Body of pancreas (tissue), 4 donors: ENCODE data around the gene FAM169A. TPM values are rescaled to one million over a fixed set of nuclear protein-coding genes. Genes with fewer than 3 reads are reported as not detected.
"Not testable (repeated sequence)": the region's sequence is repeated elsewhere in the genome, so short reads cannot be mapped to it uniquely, and the experiment has no call there.

Source experiments
- ATAC-seq: fragments of 150-250 bp; one replicate; pipeline ENCODE4 v1.9.1; 2016
- DNase-seq, 4 donors: peaks; one replicate each; pipeline ENCODE4 v3.0.0-alpha.2; 2019
- H3K27ac ChIP-seq, 4 donors: fragments of 200-600 bp; sonication (generic); 1 replicate in 3 of 4; 2 replicates in 1 of 4; pipeline versions ENCODE4 v1.5.1 to v1.6.1; 2016 to 2019; ENCODE audit warnings: mild to moderate bottlenecking in 1 of 4, mixed read lengths in 1 of 4, moderate library complexity in 1 of 4
- H3K27me3 ChIP-seq, 2 donors: fragments of 200-600 bp; sonication (generic); one replicate each; pipeline ENCODE4 v1.6.0; 2016; ENCODE audit warnings: mild to moderate bottlenecking in 1 of 2
- H3K36me3 ChIP-seq, 2 donors: fragments of 200-600 bp; sonication (generic); replicated peaks in 1 of 2; 2 replicates each; pipeline ENCODE4 v1.5.1; 2016; ENCODE audit warnings: low read depth in 2 of 2; ENCODE audit not compliant: insufficient read depth in 1 of 2
- H3K4me1 ChIP-seq: fragments of 200-600 bp; sonication (generic); one replicate; pipeline ENCODE4 v1.6.0; 2016
- H3K4me3 ChIP-seq, 2 donors: fragments of 200-600 bp; sonication (generic); 1 replicate in 1 of 2; 2 replicates in 1 of 2; pipeline ENCODE4 v1.5.1; 2016 to 2019
- H3K9me3 ChIP-seq, 3 donors: fragments of 200-600 bp; sonication (generic); 1 replicate in 2 of 3; 2 replicates in 1 of 3; pipeline ENCODE4 v1.5.1; 2016
- POLR2A ChIP-seq, 3 donors: fragments of 450-650 bp; IDR thresholded peaks; one replicate each; pipeline ENCODE4 v1.6.1; 2016; ENCODE audit warnings: antibody characterized with exemption in 3 of 3, mild to moderate bottlenecking in 2 of 3
- WGBS, 2 donors: methylation state at CpG; one replicate each; pipeline ENCODE4 v1.1.5; 2017; 5-methylcytosine and 5-hydroxymethylcytosine counted together
- intact Hi-C: fragments of 100-400 bp; cut with DNase I; formaldehyde crosslinking; loops from one replicate; pipeline ENCODE4 v1.15.1; 2023
- total RNA-seq, 2 donors: library from RNA; depleted of rRNA; stranded (reverse); fragments of >200 nt; gene quantifications; one replicate each; pipeline ENCODE4 v1.1.0, GENCODE V29; 2016
- TF ChIP-seq, protein P1 (sequence below), 7 experiments: fragments of 450-650 bp in 4 of 7; fragments of 200-600 bp in 3 of 7; sonication (generic) in 3 of 7; IDR thresholded peaks; one replicate each; pipeline ENCODE4 v1.5.1; 2016 to 2019; ENCODE audit warnings: antibody characterized with exemption in 7 of 7

Gene FAM169A
- total RNA-seq, 2 donors from 2014 or later: 2.0 to 2.9 TPM

DNA sequence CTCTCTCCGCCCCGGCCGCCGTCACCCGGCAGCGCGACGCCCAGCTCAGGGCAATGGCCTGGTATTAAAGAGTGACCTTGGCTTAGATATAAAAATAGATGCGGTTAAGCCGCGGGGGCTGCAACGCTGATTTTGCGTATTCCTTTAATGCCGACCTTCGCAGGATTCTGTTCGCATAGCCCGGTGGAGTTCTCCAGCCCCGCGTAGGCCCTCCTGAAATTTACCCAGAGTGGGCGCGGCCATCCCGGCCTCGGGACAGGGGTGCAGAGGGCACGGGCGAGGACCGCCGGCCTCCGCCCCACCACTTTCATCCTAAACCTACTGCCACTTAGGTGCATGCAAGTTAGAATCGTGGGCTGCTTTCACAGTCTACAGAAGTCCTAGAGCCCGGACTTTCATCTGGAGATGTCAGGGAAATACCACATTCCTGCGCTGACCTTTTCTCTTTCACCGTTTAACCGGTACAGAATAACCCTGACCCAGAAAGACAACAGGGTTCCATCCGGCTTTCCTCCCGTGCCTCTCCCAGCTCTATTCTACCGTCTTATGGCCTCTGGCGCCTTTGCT lies 492 bp upstream of the FAM169A start:
- Histone ChIP-seq H3K27me3 (no peaks in the 10 kb centered on the region), H3K4me3 (peak overlapping the region in 1 of 2 donors; percentile 14), H3K4me1 (peaks cover 16% of the 10 kb centered on the region), H3K27ac (peak overlapping the region in 3 of 4 donors; percentile 37 to 77 (median 72)), H3K9me3 (no peaks in the 10 kb centered on the region), H3K36me3 (no peaks in the 10 kb centered on the region)
- 23 to 34% methylated on average over 24 to 37 of the region's 37 CpGs for WGBS, 2 donors
- no peak for TF ChIP-seq POLR2A (IDR thresholded peaks at IDR 0.05)
- TF ChIP-seq, protein P1, sequence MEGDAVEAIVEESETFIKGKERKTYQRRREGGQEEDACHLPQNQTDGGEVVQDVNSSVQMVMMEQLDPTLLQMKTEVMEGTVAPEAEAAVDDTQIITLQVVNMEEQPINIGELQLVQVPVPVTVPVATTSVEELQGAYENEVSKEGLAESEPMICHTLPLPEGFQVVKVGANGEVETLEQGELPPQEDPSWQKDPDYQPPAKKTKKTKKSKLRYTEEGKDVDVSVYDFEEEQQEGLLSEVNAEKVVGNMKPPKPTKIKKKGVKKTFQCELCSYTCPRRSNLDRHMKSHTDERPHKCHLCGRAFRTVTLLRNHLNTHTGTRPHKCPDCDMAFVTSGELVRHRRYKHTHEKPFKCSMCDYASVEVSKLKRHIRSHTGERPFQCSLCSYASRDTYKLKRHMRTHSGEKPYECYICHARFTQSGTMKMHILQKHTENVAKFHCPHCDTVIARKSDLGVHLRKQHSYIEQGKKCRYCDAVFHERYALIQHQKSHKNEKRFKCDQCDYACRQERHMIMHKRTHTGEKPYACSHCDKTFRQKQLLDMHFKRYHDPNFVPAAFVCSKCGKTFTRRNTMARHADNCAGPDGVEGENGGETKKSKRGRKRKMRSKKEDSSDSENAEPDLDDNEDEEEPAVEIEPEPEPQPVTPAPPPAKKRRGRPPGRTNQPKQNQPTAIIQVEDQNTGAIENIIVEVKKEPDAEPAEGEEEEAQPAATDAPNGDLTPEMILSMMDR (IDR thresholded peaks at IDR 0.05): no peak
- intact Hi-C loops: no loop called here
- ATAC-seq (peak; percentile 10), DNase-seq (no peak)

DNA sequence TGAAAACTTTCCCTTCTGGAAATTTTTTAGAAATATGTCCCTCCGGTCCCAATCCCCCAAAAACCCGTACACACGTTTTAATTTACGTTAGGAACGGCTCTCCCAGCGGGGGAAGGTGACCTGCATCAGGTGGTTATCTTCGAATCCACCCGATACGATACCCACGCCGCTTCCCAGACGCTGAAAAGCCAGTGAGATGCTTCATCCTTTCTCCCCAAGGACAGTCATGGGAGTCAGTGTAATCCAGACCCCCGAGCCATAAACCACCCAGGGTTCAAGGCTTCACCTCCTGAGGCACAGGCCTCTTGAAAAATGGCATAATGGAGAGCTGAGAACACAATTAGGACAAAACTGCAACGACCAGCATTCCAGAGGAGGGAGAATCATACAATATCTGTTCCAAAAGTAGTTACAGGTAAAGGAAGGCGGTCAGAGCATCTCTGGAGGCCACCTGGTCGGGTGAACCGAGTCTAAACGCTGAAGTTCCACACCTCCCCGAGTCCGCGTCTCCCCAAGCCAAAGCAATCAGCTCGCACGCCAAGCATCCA lies 857 bp downstream of the FAM169A start:
- ATAC-seq (peak; percentile 2), DNase-seq (no peak)
- 11 to 21% methylated on average over 16 to 23 of the region's 23 CpGs for WGBS, 2 donors
- Histone ChIP-seq H3K36me3 (no peaks in the 10 kb centered on the region), H3K27ac (peak overlapping the region in 3 of 4 donors; percentile 37 to 77 (median 72)), H3K4me1 (peaks cover 16% of the 10 kb centered on the region), H3K4me3 (peak overlapping the region; percentile 14 to 17), H3K9me3 (no peaks in the 10 kb centered on the region), H3K27me3 (no peaks in the 10 kb centered on the region)
- intact Hi-C loops: no loop called here
- TF ChIP-seq, protein P1 (IDR thresholded peaks at IDR 0.05): no peak
- no peak for TF ChIP-seq POLR2A (IDR thresholded peaks at IDR 0.05)

DNA sequence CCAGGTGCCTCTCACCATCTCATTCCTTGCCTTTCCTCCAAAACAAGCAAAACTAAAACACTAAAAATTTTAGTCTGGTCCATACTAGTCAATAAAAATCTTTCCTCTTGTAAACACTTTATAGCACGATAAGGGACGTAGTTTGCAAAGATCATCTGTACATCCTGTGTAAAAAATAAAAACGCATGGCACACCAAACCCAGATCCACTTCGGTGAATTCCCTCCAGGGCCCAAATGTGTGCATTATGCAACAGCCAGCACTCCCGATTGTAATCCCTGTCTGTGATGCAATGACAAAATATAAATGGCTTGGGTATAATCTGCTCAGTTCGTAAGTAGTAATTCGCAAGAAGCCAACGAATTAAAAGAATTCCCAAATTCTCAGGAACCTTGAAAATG lies 1.4 kb downstream of the FAM169A start:
- Histone ChIP-seq H3K36me3 (no peaks in the 10 kb centered on the region), H3K4me1 (peaks cover 16% of the 10 kb centered on the region), H3K4me3 (no peak overlapping the region), H3K27me3 (no peaks in the 10 kb centered on the region), H3K9me3 (no peaks in the 10 kb centered on the region), H3K27ac (peak overlapping the region in 1 of 4 donors; percentile 72)
- intact Hi-C loops: no loop called here
- ATAC-seq (no peak), DNase-seq (no peak)
- WGBS, 2 donors: 65 to 66% methylated on average over 8 of the region's 8 CpGs
- TF ChIP-seq, protein P1 (IDR thresholded peaks at IDR 0.05): no peak
- TF ChIP-seq POLR2A (IDR thresholded peaks at IDR 0.05): no peak

DNA sequence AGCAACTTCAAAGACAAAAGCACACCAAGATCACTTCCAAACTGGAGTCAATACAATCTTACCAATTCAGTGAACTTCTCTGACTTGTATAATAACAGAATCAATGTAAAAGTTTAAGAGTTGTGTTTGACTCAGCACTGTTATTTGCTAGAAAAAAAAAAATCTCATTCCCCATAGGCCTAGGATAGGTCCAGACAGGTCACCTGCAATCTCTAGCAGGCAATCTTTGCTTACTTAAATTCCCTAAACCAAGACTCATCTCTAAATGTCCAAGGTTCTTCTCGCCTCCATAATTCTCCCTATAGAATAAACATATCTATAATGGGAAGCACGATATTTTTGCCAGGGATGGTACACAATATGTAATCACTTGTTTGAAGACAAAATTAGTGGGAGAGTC lies 2.5 kb downstream of the FAM169A start:
- no peak for ATAC-seq
- H3K36me3 ChIP-seq: no peaks in the 10 kb centered on the region
- intact Hi-C loops: no loop called here
- DNase-seq: no peak
- H3K4me3 ChIP-seq: no peak overlapping the region
- H3K27me3 ChIP-seq: no peaks in the 10 kb centered on the region
- no peak overlapping the region for H3K27ac ChIP-seq
- no peak for TF ChIP-seq POLR2A (IDR thresholded peaks at IDR 0.05)
- TF ChIP-seq, protein P1 (IDR thresholded peaks at IDR 0.05): no peak
- WGBS, 2 donors: 91 to 95% methylated on average over 2 of the region's 2 CpGs
- no peaks in the 10 kb centered on the region for H3K9me3 ChIP-seq
- H3K4me1 ChIP-seq: peaks cover 16% of the 10 kb centered on the region

DNA sequence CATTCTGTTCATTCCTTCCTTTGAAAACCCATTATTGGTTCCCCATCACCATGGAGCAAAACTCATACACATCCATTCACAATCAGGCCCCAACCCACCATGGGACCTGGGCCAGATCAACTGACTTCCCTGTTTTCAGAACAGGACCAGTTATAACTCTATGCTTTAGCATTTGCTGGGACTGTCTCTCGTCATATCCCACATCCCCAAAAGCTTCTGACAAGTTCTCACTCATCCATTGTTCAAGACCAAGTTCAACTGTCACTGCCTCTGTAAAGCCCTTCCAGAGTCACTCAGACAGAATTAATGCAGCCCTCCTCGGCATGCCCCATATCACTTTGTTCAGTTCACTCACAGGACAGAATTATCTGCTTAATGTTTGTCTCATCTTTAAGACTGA lies 4.0 kb downstream of the FAM169A start:
- no peak overlapping the region for H3K27ac ChIP-seq

DNA sequence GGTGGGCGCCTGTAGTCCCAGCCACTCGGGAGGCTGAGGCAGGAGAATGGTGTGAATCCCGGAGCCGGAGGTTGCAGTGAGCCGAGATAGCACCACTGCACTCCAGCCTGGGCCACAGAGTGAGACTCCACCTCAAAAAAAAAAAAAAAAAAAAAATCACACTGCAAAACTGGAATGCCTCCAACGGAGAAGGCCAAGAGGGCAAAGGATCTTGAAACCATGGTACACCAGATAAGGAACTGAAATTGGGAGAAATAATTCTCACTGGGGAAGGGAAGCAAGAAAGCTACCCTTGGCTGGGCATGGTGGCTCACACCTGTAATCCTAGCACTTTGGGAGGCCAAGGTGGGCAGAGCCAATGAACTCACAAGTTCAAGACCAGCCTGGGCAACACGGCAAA lies 9.2 kb downstream of the FAM169A start:
- H3K27me3 ChIP-seq, intact Hi-C loops, H3K9me3 ChIP-seq, H3K4me1 ChIP-seq, H3K27ac ChIP-seq, H3K36me3 ChIP-seq, H3K4me3 ChIP-seq, DNase-seq, ATAC-seq: not testable (repeated sequence)
- 96 to 97% methylated on average over 7 of the region's 7 CpGs for WGBS, 2 donors

More for the DNA sequence above, 4.0 kb downstream of the FAM169A start:
- no peaks in the 10 kb centered on the region for H3K36me3 ChIP-seq
- TF ChIP-seq, protein P1 (IDR thresholded peaks at IDR 0.05): no peak
- TF ChIP-seq POLR2A (IDR thresholded peaks at IDR 0.05): no peak
- H3K4me3 ChIP-seq: no peak overlapping the region
- ATAC-seq (no peak), DNase-seq (no peak)
- 78 to 86% methylated on average over 2 of the region's 2 CpGs for WGBS, 2 donors
- H3K9me3 ChIP-seq: no peaks in the 10 kb centered on the region
- H3K4me1 ChIP-seq: peaks cover 16% of the 10 kb centered on the region
- intact Hi-C loops: no loop called here
- H3K27me3 ChIP-seq: no peaks in the 10 kb centered on the region
